CD14-positive monocyte (primary cell): ENCODE data around the gene KIF3C. TPM values are rescaled to one million over a fixed set of nuclear protein-coding genes. Genes with fewer than 3 reads are reported as not detected.
"Not testable (repeated sequence)": the region's sequence is repeated elsewhere in the genome, so short reads cannot be mapped to it uniquely, and the experiment has no call there.

Experiments
- DNase-seq, 3 donors: peaks; one replicate each; pipeline ENCODE4 v3.0.0-alpha.2; 2011 to 2022
- H2AFZ ChIP-seq: 2 replicates; pipeline ENCODE4 v1.6.0; 2012; ENCODE audit warnings: mild to moderate bottlenecking, low read depth, low read length, inconsistent platforms; ENCODE audit not compliant: insufficient read depth, poor library complexity, severe bottlenecking
- H3K27ac ChIP-seq, 2 donors: 1 replicate in 1 of 2; 2 replicates in 1 of 2; pipeline ENCODE4 v1.5.1; 2012 to 2013; ENCODE audit warnings: low read length in 2 of 2, control low read depth in 1 of 2, inconsistent platforms in 1 of 2, low read depth in 1 of 2, mild to moderate bottlenecking in 1 of 2
- H3K27me3 ChIP-seq, 2 donors: one replicate each; pipeline versions ENCODE4 v1.6.0 to v1.6.1; 2011 to 2013; ENCODE audit warnings: low read length in 2 of 2; ENCODE audit not compliant: control insufficient read depth in 2 of 2, insufficient read depth in 2 of 2
- H3K36me3 ChIP-seq, 2 donors: replicated peaks in 1 of 2; 1 replicate in 1 of 2; 2 replicates in 1 of 2; pipeline versions ENCODE4 v1.5.1 to v1.6.1; 2012 to 2013; ENCODE audit warnings: low read length in 2 of 2, control low read depth in 1 of 2, inconsistent platforms in 1 of 2, mild to moderate bottlenecking in 1 of 2; ENCODE audit not compliant: insufficient read depth in 2 of 2, control insufficient read depth in 1 of 2
- H3K4me1 ChIP-seq, 2 donors: 1 replicate in 1 of 2; 2 replicates in 1 of 2; pipeline versions ENCODE4 v1.5.1 to v1.6.1; 2012 to 2013; ENCODE audit warnings: low read length in 2 of 2, control low read depth in 1 of 2, inconsistent platforms in 1 of 2, mild to moderate bottlenecking in 1 of 2, moderate library complexity in 1 of 2; ENCODE audit not compliant: insufficient read depth in 2 of 2, control insufficient read depth in 1 of 2
- H3K4me2 ChIP-seq: replicated peaks from 2 replicates; pipeline ENCODE3; 2012; ENCODE audit warnings: low read length, moderate library complexity, mild to moderate bottlenecking; ENCODE audit not compliant: poor library complexity, severe bottlenecking; ENCODE audit errors: extremely low read depth
- H3K4me3 ChIP-seq, 3 experiments: fragments of 200-600 bp in 1 of 3; sonication (generic) in 1 of 3; replicated peaks in 1 of 3; 1 replicate in 2 of 3; 2 replicates in 1 of 3; pipeline ENCODE4 v1.5.1; 2011 to 2013; ENCODE audit warnings: low read length in 3 of 3, mild to moderate bottlenecking in 3 of 3, control low read depth in 2 of 3, low read depth in 2 of 3, inconsistent platforms in 1 of 3, moderate library complexity in 1 of 3
- H3K79me2 ChIP-seq: 2 replicates; pipeline ENCODE4 v1.6.0; 2012; ENCODE audit warnings: mild to moderate bottlenecking, control low read depth, inconsistent platforms, low read length, moderate library complexity; ENCODE audit not compliant: insufficient read depth
- H3K9ac ChIP-seq: 2 replicates; pipeline ENCODE4 v1.6.0; 2017; ENCODE audit warnings: low read length, mild to moderate bottlenecking; ENCODE audit not compliant: insufficient read depth, poor library complexity, severe bottlenecking
- H3K9me3 ChIP-seq, 2 donors: replicated peaks in 1 of 2; 1 replicate in 1 of 2; 2 replicates in 1 of 2; pipeline versions ENCODE4 v1.5.1 to v1.6.1; 2012 to 2013; ENCODE audit warnings: low read length in 2 of 2, control low read depth in 1 of 2; ENCODE audit not compliant: control insufficient read depth in 1 of 2, insufficient read depth in 1 of 2
- H4K20me1 ChIP-seq: 2 replicates; pipeline ENCODE4 v1.6.0; 2012; ENCODE audit warnings: mild to moderate bottlenecking, low read length, control low read depth, moderate library complexity; ENCODE audit not compliant: insufficient read depth
- H3K27ac Mint-ChIP-seq, 7 donors: one replicate each; pipeline ENCODE4 v1.8.0; 2020; ENCODE audit warnings: mild to moderate bottlenecking in 7 of 7, mixed read lengths in 7 of 7, moderate library complexity in 6 of 7, inconsistent platforms in 2 of 7
- H3K27me3 Mint-ChIP-seq, 3 donors: one replicate each; pipeline ENCODE4 v1.8.0; 2021 to 2022; ENCODE audit warnings: low read depth in 3 of 3, mild to moderate bottlenecking in 3 of 3, mixed read lengths in 3 of 3, moderate library complexity in 3 of 3, inconsistent platforms in 1 of 3
- H3K36me3 Mint-ChIP-seq, 2 donors: one replicate each; pipeline ENCODE4 v1.8.0; 2020; ENCODE audit warnings: mixed read lengths in 2 of 2, inconsistent platforms in 1 of 2, mild to moderate bottlenecking in 1 of 2
- H3K4me1 Mint-ChIP-seq: one replicate; pipeline ENCODE4 v1.8.0; 2020; ENCODE audit warnings: mild to moderate bottlenecking, mixed read lengths
- H3K4me3 Mint-ChIP-seq, 2 donors: one replicate each; pipeline ENCODE4 v1.8.0; 2020; ENCODE audit warnings: mild to moderate bottlenecking in 2 of 2, mixed read lengths in 2 of 2, moderate library complexity in 1 of 2
- H3K9me3 Mint-ChIP-seq, 7 donors: one replicate each; pipeline ENCODE4 v1.8.0; 2020 to 2022; ENCODE audit warnings: mixed read lengths in 7 of 7, mild to moderate bottlenecking in 6 of 7, moderate library complexity in 6 of 7, inconsistent platforms in 2 of 7
- WGBS: methylation state at CpG from one replicate; pipeline ENCODE4 v1.1.5; 2013; ENCODE audit warnings: missing lambda C conversion rate; ENCODE audit not compliant: insufficient coverage; 5-methylcytosine and 5-hydroxymethylcytosine counted together
- intact Hi-C, 2 donors: fragments of 100-400 bp; cut with micrococcal nuclease; formaldehyde crosslinking; loops; one replicate each; pipeline versions ENCODE4 v1.15.0 to v1.15.1; 2023
- polyA plus RNA-seq, 3 donors: library from polyadenylated mRNA; depleted of rRNA in 1 of 3; unstranded in 2 of 3; stranded (reverse) in 1 of 3; fragments of 300-500 nt in 2 of 3; fragments of >200 nt in 1 of 3; fragmentation: Illumina TruSeq in 2 of 3; gene quantifications; 1 replicate in 2 of 3; 2 replicates in 1 of 3; pipeline ENCODE4 v1.2.3, GENCODE V29; 2012 to 2021
- TF ChIP-seq, protein P1 (sequence below): fragments of 200-600 bp; IDR thresholded peaks from one replicate; pipeline ENCODE4 v1.8.0; 2022; ENCODE audit warnings: antibody characterized with exemption, mild to moderate bottlenecking

Gene KIF3C
- polyA plus RNA-seq, 3 donors, result 0.28 to 0.97 (median 0.47) TPM

DNA sequence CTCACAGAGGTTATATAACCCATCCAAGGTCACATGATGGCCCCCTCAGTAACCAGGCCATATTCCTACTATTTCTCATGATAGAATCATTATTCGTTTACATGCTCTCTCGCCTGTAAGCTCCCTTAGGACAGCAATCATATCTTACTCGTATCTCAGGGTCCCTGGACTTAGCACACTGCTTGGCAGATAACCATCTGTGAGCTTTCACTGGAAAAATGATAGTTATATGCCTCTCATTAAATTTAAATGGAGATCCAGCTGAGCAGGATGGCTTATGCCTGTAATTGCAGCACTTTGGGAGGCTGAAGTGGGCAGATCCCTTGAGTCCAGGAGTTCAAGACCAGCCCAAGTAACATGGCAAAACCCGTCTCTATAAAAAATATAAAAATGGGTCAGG, 21.9 kb downstream of the KIF3C start:
- WGBS, result 83% methylated on average over 3 of the region's 4 CpGs

DNA sequence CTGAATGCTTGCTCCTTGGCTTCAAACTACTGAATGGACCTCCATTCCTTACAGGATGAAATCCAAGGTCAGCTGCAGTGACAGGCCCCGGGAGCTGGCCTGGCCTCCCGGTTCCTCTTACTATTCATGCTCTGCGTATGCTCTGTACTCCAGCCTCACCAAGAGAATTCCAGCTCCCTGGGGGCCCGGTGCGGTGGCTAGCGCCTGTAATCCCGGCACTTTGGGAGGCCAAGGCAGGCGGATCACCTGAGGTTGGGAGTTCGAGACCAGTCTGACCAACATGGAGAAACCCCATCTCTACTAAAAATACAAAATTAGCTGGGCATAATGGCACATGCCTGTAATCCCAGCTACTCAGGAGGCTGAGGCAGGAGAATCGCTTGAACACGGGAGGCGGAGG, 23.7 kb downstream of the KIF3C start:
- H3K27me3 ChIP-seq, H3K27ac Mint-ChIP-seq, H4K20me1 ChIP-seq, H3K9me3 ChIP-seq, H3K4me2 ChIP-seq, DNase-seq, H2AFZ ChIP-seq, H3K79me2 ChIP-seq, H3K9me3 Mint-ChIP-seq, H3K27ac ChIP-seq, H3K9ac ChIP-seq, H3K36me3 ChIP-seq, H3K27me3 Mint-ChIP-seq, H3K4me3 ChIP-seq, H3K4me3 Mint-ChIP-seq: not testable (repeated sequence)
- H3K4me1 ChIP-seq, result peaks cover 23 to 26% of the 10 kb centered on the region in 2 donors
- H3K36me3 Mint-ChIP-seq, result peaks cover 16 to 18% of the 10 kb centered on the region in 2 donors
- H3K4me1 Mint-ChIP-seq, result peaks cover 24% of the 10 kb centered on the region
- intact Hi-C loops, result loop anchor here in 1 of 2 donors (10.0 kb wide), 1 partner anchor 226 kb away; no protein-coding TSS in a partner anchor
- WGBS, result 89% methylated on average over 5 of the region's 12 CpGs

More for the DNA sequence above, 21.9 kb downstream of the KIF3C start:
- H3K4me1 ChIP-seq, result peaks cover 23 to 26% of the 10 kb centered on the region in 2 donors
- H3K27me3 ChIP-seq, result no peaks in the 10 kb centered on the region
- Mint-ChIP-seq H3K36me3 (peaks cover 21% of the 10 kb centered on the region in 2 donors), H3K27ac (peak overlapping the region in 3 of 7 donors; percentile 43 to 63 (median 56)), H3K27me3 (peaks cover 2 to 6% (median 5%) of the 10 kb centered on the region in 3 donors), H3K4me1 (peaks cover 24% of the 10 kb centered on the region), H3K4me3 (peak overlapping the region in 1 of 2 donors; percentile 68), H3K9me3 (no peaks in the 10 kb centered on the region)
- H3K4me2 ChIP-seq, result peak overlapping the region; percentile 45
- no peaks in the 10 kb centered on the region for H3K79me2 ChIP-seq
- intact Hi-C loops, result no loop called here
- no peak overlapping the region for H3K27ac ChIP-seq
- H3K36me3 ChIP-seq, result no peaks in the 10 kb centered on the region
- TF ChIP-seq, protein P1, sequence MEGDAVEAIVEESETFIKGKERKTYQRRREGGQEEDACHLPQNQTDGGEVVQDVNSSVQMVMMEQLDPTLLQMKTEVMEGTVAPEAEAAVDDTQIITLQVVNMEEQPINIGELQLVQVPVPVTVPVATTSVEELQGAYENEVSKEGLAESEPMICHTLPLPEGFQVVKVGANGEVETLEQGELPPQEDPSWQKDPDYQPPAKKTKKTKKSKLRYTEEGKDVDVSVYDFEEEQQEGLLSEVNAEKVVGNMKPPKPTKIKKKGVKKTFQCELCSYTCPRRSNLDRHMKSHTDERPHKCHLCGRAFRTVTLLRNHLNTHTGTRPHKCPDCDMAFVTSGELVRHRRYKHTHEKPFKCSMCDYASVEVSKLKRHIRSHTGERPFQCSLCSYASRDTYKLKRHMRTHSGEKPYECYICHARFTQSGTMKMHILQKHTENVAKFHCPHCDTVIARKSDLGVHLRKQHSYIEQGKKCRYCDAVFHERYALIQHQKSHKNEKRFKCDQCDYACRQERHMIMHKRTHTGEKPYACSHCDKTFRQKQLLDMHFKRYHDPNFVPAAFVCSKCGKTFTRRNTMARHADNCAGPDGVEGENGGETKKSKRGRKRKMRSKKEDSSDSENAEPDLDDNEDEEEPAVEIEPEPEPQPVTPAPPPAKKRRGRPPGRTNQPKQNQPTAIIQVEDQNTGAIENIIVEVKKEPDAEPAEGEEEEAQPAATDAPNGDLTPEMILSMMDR, result no peak
- no peak overlapping the region for H3K9ac ChIP-seq
- peak overlapping the region in 1 of 3 experiments; percentile 25 for H3K4me3 ChIP-seq
- H2AFZ ChIP-seq, result no peak overlapping the region
- DNase-seq, result no peak
- no peaks in the 10 kb centered on the region for H4K20me1 ChIP-seq
- H3K9me3 ChIP-seq, result no peaks in the 10 kb centered on the region
